H9 (cell line): Measurements from ENCODE around the gene SETD4. TPM values are rescaled to one million over a fixed set of nuclear protein-coding genes. Genes with fewer than 3 reads are reported as not detected.

Experiments
- DNase-seq: peaks from one replicate; pipeline ENCODE4 v3.0.0-alpha.2; 2017
- H2AFZ ChIP-seq: one replicate; pipeline ENCODE4 v1.6.1; 2013; ENCODE audit warnings: mild to moderate bottlenecking, low read length, control low read depth, moderate library complexity
- H2AK5ac ChIP-seq: 2 replicates; pipeline ENCODE4 v1.6.1; 2013; ENCODE audit warnings: low read length, control low read depth, mixed read lengths; ENCODE audit not compliant: insufficient read length
- H2BK120ac ChIP-seq: one replicate; pipeline ENCODE4 v1.6.1; 2013; ENCODE audit warnings: low read depth, mild to moderate bottlenecking, low read length, control low read depth, inconsistent platforms; ENCODE audit not compliant: poor library complexity, severe bottlenecking
- H2BK12ac ChIP-seq: 2 replicates; pipeline ENCODE4 v1.6.1; 2013; ENCODE audit warnings: low read length, control low read depth, mixed read lengths, low read depth; ENCODE audit not compliant: insufficient read length
- H2BK15ac ChIP-seq: 2 replicates; pipeline ENCODE4 v1.6.1; 2013; ENCODE audit warnings: low read depth, low read length, control low read depth
- H2BK20ac ChIP-seq: one replicate; pipeline ENCODE4 v1.6.1; 2013; ENCODE audit warnings: low read depth, mild to moderate bottlenecking, low read length, control low read depth, inconsistent platforms; ENCODE audit not compliant: poor library complexity, severe bottlenecking
- H2BK5ac ChIP-seq: 2 replicates; pipeline ENCODE4 v1.6.1; 2013; ENCODE audit warnings: low read length, control low read depth, mixed read lengths; ENCODE audit not compliant: insufficient read length
- H3K14ac ChIP-seq: 2 replicates; pipeline ENCODE4 v1.6.1; 2013; ENCODE audit warnings: low read length, control low read depth; ENCODE audit not compliant: insufficient read depth
- H3K18ac ChIP-seq: 2 replicates; pipeline ENCODE4 v1.6.1; 2013; ENCODE audit warnings: low read depth, mild to moderate bottlenecking, mixed read lengths, low read length, control low read depth; ENCODE audit not compliant: insufficient read length
- H3K23ac ChIP-seq: 2 replicates; pipeline ENCODE4 v1.6.1; 2013; ENCODE audit warnings: low read length, control low read depth, mixed read lengths, low read depth; ENCODE audit not compliant: insufficient read length
- H3K23me2 ChIP-seq: 2 replicates; pipeline ENCODE4 v1.6.1; 2013; ENCODE audit warnings: low read depth, mild to moderate bottlenecking, mixed read lengths, low read length, control low read depth; ENCODE audit not compliant: insufficient read length, poor library complexity, severe bottlenecking
- H3K27ac ChIP-seq: 2 replicates; pipeline ENCODE4 v1.5.1; 2013; ENCODE audit warnings: low read length, control low read depth, mixed read lengths, low read depth; ENCODE audit not compliant: insufficient read length
- H3K27me3 ChIP-seq: 2 replicates; pipeline ENCODE4 v1.6.1; 2013; ENCODE audit warnings: low read length, control low read depth, inconsistent platforms; ENCODE audit not compliant: insufficient read depth
- H3K4ac ChIP-seq: 2 replicates; pipeline ENCODE4 v1.6.1; 2013; ENCODE audit warnings: low read depth, mild to moderate bottlenecking, control low read depth, inconsistent platforms, low read length, moderate library complexity
- H3K4me1 ChIP-seq: 2 replicates; pipeline ENCODE4 v1.6.1; 2013; ENCODE audit warnings: low read length, control low read depth, inconsistent platforms; ENCODE audit not compliant: insufficient read depth
- H3K4me2 ChIP-seq: 2 replicates; pipeline ENCODE4 v1.6.1; 2013; ENCODE audit warnings: low read length, control low read depth, mixed read lengths; ENCODE audit not compliant: insufficient read length, insufficient read depth
- H3K56ac ChIP-seq: 2 replicates; pipeline ENCODE4 v1.6.1; 2013; ENCODE audit warnings: low read depth, mild to moderate bottlenecking, mixed read lengths, low read length, control low read depth; ENCODE audit not compliant: insufficient read length
- H3K79me1 ChIP-seq: 2 replicates; pipeline ENCODE4 v1.6.1; 2013; ENCODE audit warnings: low read depth, mild to moderate bottlenecking, moderate library complexity, low read length, control low read depth, inconsistent platforms; ENCODE audit not compliant: insufficient read depth, poor library complexity, severe bottlenecking
- H3K79me2 ChIP-seq: 2 replicates; pipeline ENCODE4 v1.6.1; 2013; ENCODE audit warnings: low read length, control low read depth, inconsistent platforms; ENCODE audit not compliant: insufficient read depth
- H3K9ac ChIP-seq: 2 replicates; pipeline ENCODE4 v1.6.1; 2013; ENCODE audit warnings: low read length, control low read depth, mixed read lengths; ENCODE audit not compliant: insufficient read length; ENCODE audit errors: extremely low read depth
- H3K9me3 ChIP-seq: one replicate; pipeline ENCODE4 v1.6.1; 2013; ENCODE audit warnings: low read depth, low read length, inconsistent platforms; ENCODE audit not compliant: control insufficient read depth
- H3T11ph ChIP-seq: one replicate; pipeline ENCODE4 v1.6.1; 2013; ENCODE audit warnings: mild to moderate bottlenecking, low read length, control low read depth, inconsistent platforms
- H4K20me1 ChIP-seq: one replicate; pipeline ENCODE4 v1.6.1; 2013; ENCODE audit not compliant: control insufficient read depth, insufficient read length, insufficient read depth
- H4K5ac ChIP-seq: 2 replicates; pipeline ENCODE4 v1.6.1; 2013; ENCODE audit warnings: low read depth, mild to moderate bottlenecking, mixed read lengths, low read length, control low read depth; ENCODE audit not compliant: insufficient read length
- H4K8ac ChIP-seq: replicated peaks from 2 replicates; pipeline ENCODE4 v1.6.1; 2013; ENCODE audit warnings: low read length, control low read depth, mixed read lengths, low read depth; ENCODE audit not compliant: insufficient read length
- H4K91ac ChIP-seq: 2 replicates; pipeline ENCODE4 v1.6.1; 2013; ENCODE audit warnings: low read depth, mild to moderate bottlenecking, moderate library complexity, mixed read lengths, low read length, control low read depth; ENCODE audit not compliant: insufficient read length
- H3K27ac Mint-ChIP-seq, 3 experiments: 2 replicates in 2 of 3; 3 replicates in 1 of 3; pipeline ENCODE4 v1.8.0; 2020 to 2021; ENCODE audit warnings: mixed read lengths in 3 of 3, mild to moderate bottlenecking in 1 of 3, moderate library complexity in 1 of 3
- H3K27me3 Mint-ChIP-seq: 2 replicates; pipeline ENCODE4 v1.8.0; 2021; ENCODE audit warnings: low read depth, mild to moderate bottlenecking, moderate library complexity, mixed read lengths
- H3K36me3 Mint-ChIP-seq, 3 experiments: 2 replicates in 2 of 3; 3 replicates in 1 of 3; pipeline ENCODE4 v1.8.0; 2020 to 2021; ENCODE audit warnings: low read depth in 3 of 3, mixed read lengths in 3 of 3; ENCODE audit not compliant: insufficient read depth in 1 of 3
- H3K4me1 Mint-ChIP-seq, 2 experiments: 2 replicates each; pipeline ENCODE4 v1.8.0; 2020; ENCODE audit warnings: mixed read lengths in 2 of 2
- H3K4me3 Mint-ChIP-seq, 2 experiments: 2 replicates in 1 of 2; 3 replicates in 1 of 2; pipeline ENCODE4 v1.8.0; 2020 to 2021; ENCODE audit warnings: mild to moderate bottlenecking in 2 of 2, mixed read lengths in 2 of 2, moderate library complexity in 1 of 2
- H3K9me3 Mint-ChIP-seq, 2 experiments: 2 replicates in 1 of 2; 3 replicates in 1 of 2; pipeline ENCODE4 v1.8.0; 2020; ENCODE audit warnings: mild to moderate bottlenecking in 2 of 2, mixed read lengths in 2 of 2, moderate library complexity in 1 of 2
- CTCF ChIP-seq: fragments of 200-600 bp; sonication (generic); conservative IDR thresholded peaks from 3 replicates; pipeline ENCODE4 v1.8.0; 2021; ENCODE audit warnings: antibody characterized with exemption, mild to moderate bottlenecking
- WGBS: extraction: QIAGEN DNeasy Blood & Tissue Kit; methylation state at CpG from one replicate; pipeline ENCODE4 v1.1.7; 2013; ENCODE audit warnings: missing lambda C conversion rate, low lambda C conversion rate, mixed read lengths; ENCODE audit not compliant: insufficient read length; ENCODE audit errors: extremely low coverage; 5-methylcytosine and 5-hydroxymethylcytosine counted together
- total RNA-seq: library from RNA; stranded (reverse); gene quantifications from 2 replicates; pipeline ENCODE4 v1.2.1, GENCODE V29; 2021

SETD4 gene
- total RNA-seq, 1 experiment from 2014 or later = 52.5 TPM

GRCh38 chr21:36065497-36066036 is 5.2 kb upstream of the SETD4 start:
- Histone ChIP-seq H2BK20ac (no peak overlapping the region), H2AFZ (no peak overlapping the region), H4K5ac (no peak overlapping the region), H3K79me2 (no peaks in the 10 kb centered on the region; the same call in 1 of the 2 replicates), H4K91ac (no peak overlapping the region), H2AK5ac (no peak overlapping the region), H3K14ac (no peak overlapping the region), H3K4me2 (no peak overlapping the region), H3K18ac (no peak overlapping the region), H2BK12ac (no peak overlapping the region), H3K4ac (no peak overlapping the region), H2BK5ac (no peak overlapping the region), H3K27me3 (no peaks in the 10 kb centered on the region), H3K9ac (no peak overlapping the region), H3K9me3 (peaks cover 14% of the 10 kb centered on the region), H4K20me1 (no peaks in the 10 kb centered on the region), H3K23me2 (peaks cover 10% of the 10 kb centered on the region), H2BK120ac (no peak overlapping the region), H3T11ph (no peak overlapping the region), H3K79me1 (no peaks in the 10 kb centered on the region), H3K56ac (no peak overlapping the region), H3K4me1 (0 out of 2 replicates have a peak, but pooled peaks cover 3% of the 10 kb centered on the region), H3K23ac (no peak overlapping the region), H2BK15ac (no peak overlapping the region), H3K27ac (no peak overlapping the region), H4K8ac (no peak overlapping the region)
- H3K9me3 Mint-ChIP-seq = peaks cover 10 to 14% of the 10 kb centered on the region in 2 experiments
- no peak for TF ChIP-seq CTCF
- DNase-seq = no peak
- no peaks in the 10 kb centered on the region; the same call in 1 of the 2 replicates for H3K27me3 Mint-ChIP-seq
- no peak overlapping the region for H3K27ac Mint-ChIP-seq
- H3K4me3 Mint-ChIP-seq = no peak overlapping the region
- peaks cover 12 to 17% of the 10 kb centered on the region in 2 experiments for H3K4me1 Mint-ChIP-seq
- no CpG with 5 or more reads among the region's 3 CpGs for WGBS
- H3K36me3 Mint-ChIP-seq = peaks cover 6 to 10% (median 10%) of the 10 kb centered on the region in 3 experiments
